ENCODE measurements around the gene DIO3.

DIO3 gene

DNA sequence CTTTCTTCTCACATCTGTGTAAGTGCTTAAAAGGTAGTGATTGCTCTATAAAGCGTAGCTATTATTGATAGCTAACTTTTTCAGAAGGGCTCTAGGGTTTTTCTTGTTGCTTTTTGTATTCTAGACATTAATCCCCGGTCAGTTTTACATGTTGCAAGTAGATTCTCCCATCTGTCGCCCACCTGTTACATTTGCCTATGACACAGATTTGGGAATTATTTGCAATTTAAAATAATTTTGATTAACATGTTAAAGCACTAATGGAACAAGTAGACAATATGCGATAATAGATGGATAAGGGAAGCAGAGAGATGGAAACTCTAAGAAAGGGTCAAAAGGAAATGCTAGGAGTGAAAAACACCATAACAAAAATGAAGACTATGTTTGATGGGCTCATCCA, 44.5 kb downstream of the DIO3 start:
- Histone ChIP-seq H3K27me3 (ENCODE audit: insufficient read depth, insufficient read length) (peaks cover 29% of the 10 kb centered on the region), H3K4me3 (ENCODE audit: insufficient read length, low read depth) (no peak overlapping the region), H3K9ac (ENCODE audit: insufficient read length, low read depth) (no peak overlapping the region), H3K9me3 (ENCODE audit: insufficient read depth, low read length) (no peaks in the 10 kb centered on the region), H3K36me3 (ENCODE audit: insufficient read depth, insufficient read length, low read length) (no peaks in the 10 kb centered on the region), H3K4me1 (ENCODE audit: insufficient read depth, insufficient read length) (peaks cover 4% of the 10 kb centered on the region)
- TF ChIP-seq YY1 (IDR thresholded peaks at IDR 0.05; ENCODE audit: insufficient read depth, insufficient read length) (no peak), ZNF274 (IDR thresholded peaks at IDR 0.05; ENCODE audit: low read depth, low read length) (no peak), SUZ12 (IDR thresholded peaks at IDR 0.05; ENCODE audit: extremely low read depth, insufficient read depth, insufficient read length) (no peak)
- no peak for DNase-seq (ENCODE audit: low read depth, low spot score)
